ENCODE data around the gene ANAPC1.

ANAPC1 gene

GRCh38 chr2:111898703-111899514, 14.9 kb upstream of the ANAPC1 start:
- Histone ChIP-seq H3K4me1 (ENCODE audit: control extremely low read depth in 1 of 4, control insufficient read depth in 4 of 4, insufficient read depth in 4 of 4, low read length in 3 of 4) (peaks cover 8 to 31% (median 24%) of the 10 kb centered on the region in 4 experiments), H3K27ac (ENCODE audit: insufficient read depth in 1 of 2, low read depth in 1 of 2, low read length in 2 of 2, poor library complexity in 1 of 2, severe bottlenecking in 2 of 2) (peak overlapping the region in 1 of 2 experiments; percentile 64), H3K4me3 (ENCODE audit: control insufficient read depth in 1 of 7, extremely low read depth in 1 of 7, insufficient read depth in 4 of 7, low read depth in 2 of 7, low read length in 6 of 7) (peak overlapping the region; percentile 80 to 92 (median 89)), H3K27me3 (replicated peaks in 2 of 5; ENCODE audit: control insufficient read depth in 4 of 5, insufficient read depth in 5 of 5, low read length in 4 of 5) (peaks cover 0 to 2% (median 0%) of the 10 kb centered on the region in 5 experiments), H3K36me3 (ENCODE audit: control insufficient read depth in 4 of 4, insufficient read depth in 4 of 4, low read length in 3 of 4) (peaks cover 0 to 2% (median 0%) of the 10 kb centered on the region in 4 experiments), H3K9me3 (ENCODE audit: control extremely low read depth in 1 of 5, control insufficient read depth in 4 of 5, insufficient read depth in 2 of 5, low read depth in 1 of 5, low read length in 4 of 5) (no peaks in the 10 kb centered on the region)
- peak in 2 of 3 donors; percentile 74 to 87 for DNase-seq
- ChIA-PET POLR2A (interaction anchor here (0.7 to 1.7 kb wide), 3 partner anchors 20 to 156 kb away, joined by 3 to 6 read pairs (median 3); partner anchors contain the start of gene TMEM87B), CTCF (interaction anchor here (1.1 to 2.3 kb wide), 5 partner anchors 12 to 152 kb away, joined by 3 to 6 read pairs (median 6); no protein-coding TSS in a partner anchor)
- WGBS (ENCODE audit: insufficient coverage): under 1% methylated on average over 55 of the region's 70 CpGs

GRCh38 chr2:111897924-111898702, 14.1 kb upstream of the ANAPC1 start, which contains the start of gene MERTK:
MERTK (plus strand) TSS chr2:111898607; CDS start chr2:111898736, 129 bp downstream.
- DNase-seq: peak; percentile 90 to 96 (median 96)
- Histone ChIP-seq H3K27ac (ENCODE audit: insufficient read depth in 1 of 2, low read depth in 1 of 2, low read length in 2 of 2, poor library complexity in 1 of 2, severe bottlenecking in 2 of 2) (peak within 1 kb of the TSS; percentile 49 to 76), H3K9me3 (ENCODE audit: control extremely low read depth in 1 of 5, control insufficient read depth in 4 of 5, insufficient read depth in 2 of 5, low read depth in 1 of 5, low read length in 4 of 5) (no peaks in the 10 kb centered on the region), H3K4me1 (ENCODE audit: control extremely low read depth in 1 of 4, control insufficient read depth in 4 of 4, insufficient read depth in 4 of 4, low read length in 3 of 4) (peaks cover 8 to 29% (median 24%) of the 10 kb centered on the region in 4 experiments), H3K36me3 (ENCODE audit: control insufficient read depth in 4 of 4, insufficient read depth in 4 of 4, low read length in 3 of 4) (peaks cover 0 to 2% (median 0%) of the 10 kb centered on the region in 4 experiments), H3K27me3 (replicated peaks in 2 of 5; ENCODE audit: control insufficient read depth in 4 of 5, insufficient read depth in 5 of 5, low read length in 4 of 5) (peaks cover 0 to 2% (median 0%) of the 10 kb centered on the region in 5 experiments), H3K4me3 (ENCODE audit: control insufficient read depth in 1 of 7, extremely low read depth in 1 of 7, insufficient read depth in 4 of 7, low read depth in 2 of 7, low read length in 6 of 7) (peak within 1 kb of the TSS; percentile 84 to 92 (median 90))
- whole genome bisulfite sequencing (ENCODE audit: insufficient coverage): under 1% methylated on average over 50 of the region's 71 CpGs
- POLR2A ChIA-PET: interaction anchor here (1.0 to 1.7 kb wide), 2 partner anchors 21 to 157 kb away, joined by 3 to 6 read pairs; partner anchors contain the start of gene TMEM87B
- CTCF ChIA-PET: interaction anchor here (0.6 to 2.9 kb wide), 11 partner anchors 8 to 176 kb away, joined by 3 to 20 read pairs (median 3); no protein-coding TSS in a partner anchor

- ChIA-PET POLR2A (interaction anchor here (1.7 kb wide), 1 partner anchor 157 kb away, joined by 6 read pairs; the partner anchor contains the start of gene TMEM87B), CTCF (interaction anchor here (0.6 to 2.9 kb wide), 9 partner anchors 9 to 177 kb away, joined by 3 to 20 read pairs (median 3); no protein-coding TSS in a partner anchor)
- Histone ChIP-seq H3K36me3 (ENCODE audit: control insufficient read depth in 4 of 4, insufficient read depth in 4 of 4, low read length in 3 of 4) (no peaks in the 10 kb centered on the region), H3K9me3 (ENCODE audit: control extremely low read depth in 1 of 5, control insufficient read depth in 4 of 5, insufficient read depth in 2 of 5, low read depth in 1 of 5, low read length in 4 of 5) (no peaks in the 10 kb centered on the region), H3K27me3 (replicated peaks in 2 of 5; ENCODE audit: control insufficient read depth in 4 of 5, insufficient read depth in 5 of 5, low read length in 4 of 5) (peaks cover 0 to 2% (median 0%) of the 10 kb centered on the region in 5 experiments), H3K4me1 (ENCODE audit: control extremely low read depth in 1 of 4, control insufficient read depth in 4 of 4, insufficient read depth in 4 of 4, low read length in 3 of 4) (peaks cover 8 to 29% (median 24%) of the 10 kb centered on the region in 4 experiments), H3K27ac (ENCODE audit: insufficient read depth in 1 of 2, low read depth in 1 of 2, low read length in 2 of 2, poor library complexity in 1 of 2, severe bottlenecking in 2 of 2) (peak overlapping the region; percentile 49 to 76), H3K4me3 (ENCODE audit: control insufficient read depth in 1 of 7, extremely low read depth in 1 of 7, insufficient read depth in 4 of 7, low read depth in 2 of 7, low read length in 6 of 7) (peak overlapping the region; percentile 73 to 90 (median 84))
- no peak for DNase-seq
- 6% methylated on average over 2 of the region's 7 CpGs for WGBS (ENCODE audit: insufficient coverage)
Measured at GRCh38 chr2:111897630-111897923, 13.6 kb upstream of the ANAPC1 start.

- Histone ChIP-seq H3K9me3 (ENCODE audit: control extremely low read depth in 1 of 5, control insufficient read depth in 4 of 5, insufficient read depth in 2 of 5, low read depth in 1 of 5, low read length in 4 of 5) (no peaks in the 10 kb centered on the region), H3K27me3 (replicated peaks in 2 of 5; ENCODE audit: control insufficient read depth in 4 of 5, insufficient read depth in 5 of 5, low read length in 4 of 5) (peaks cover 0 to 2% (median 0%) of the 10 kb centered on the region in 5 experiments), H3K4me1 (ENCODE audit: control extremely low read depth in 1 of 4, control insufficient read depth in 4 of 4, insufficient read depth in 4 of 4, low read length in 3 of 4) (peaks cover 8 to 29% (median 24%) of the 10 kb centered on the region in 4 experiments), H3K36me3 (ENCODE audit: control insufficient read depth in 4 of 4, insufficient read depth in 4 of 4, low read length in 3 of 4) (no peaks in the 10 kb centered on the region), H3K27ac (ENCODE audit: insufficient read depth in 1 of 2, low read depth in 1 of 2, low read length in 2 of 2, poor library complexity in 1 of 2, severe bottlenecking in 2 of 2) (no peak overlapping the region), H3K4me3 (ENCODE audit: control insufficient read depth in 1 of 7, extremely low read depth in 1 of 7, insufficient read depth in 4 of 7, low read depth in 2 of 7, low read length in 6 of 7) (no peak overlapping the region)
- CTCF ChIA-PET: interaction anchor here (0.5 to 2.9 kb wide), 4 partner anchors 7 to 151 kb away, joined by 4 to 20 read pairs (median 6); no protein-coding TSS in a partner anchor
- WGBS (ENCODE audit: insufficient coverage): 94% methylated on average over 5 of the region's 6 CpGs
- DNase-seq: no peak
- POLR2A ChIA-PET: no interaction called here
Measured at GRCh38 chr2:111896576-111896975, 12.6 kb upstream of the ANAPC1 start.

GRCh38 chr2:111896024-111896423, 12.0 kb upstream of the ANAPC1 start:
- POLR2A ChIA-PET: no interaction called here
- H3K36me3 ChIP-seq (ENCODE audit: control insufficient read depth in 4 of 4, insufficient read depth in 4 of 4, low read length in 3 of 4): no peaks in the 10 kb centered on the region

GRCh38 chr2:111884592-111884964, 585 bp upstream of the ANAPC1 start:
- ChIA-PET CTCF (interaction anchor here (1.0 to 2.5 kb wide), 3 partner anchors 9 to 162 kb away, joined by 3 to 6 read pairs (median 3); no protein-coding TSS in a partner anchor), POLR2A (no interaction called here)
- Histone ChIP-seq H3K9me3 (ENCODE audit: control extremely low read depth in 1 of 5, control insufficient read depth in 4 of 5, insufficient read depth in 2 of 5, low read depth in 1 of 5, low read length in 4 of 5) (no peaks in the 10 kb centered on the region), H3K4me1 (ENCODE audit: control extremely low read depth in 1 of 4, control insufficient read depth in 4 of 4, insufficient read depth in 4 of 4, low read length in 3 of 4) (peaks cover 0 to 14% (median 8%) of the 10 kb centered on the region in 4 experiments), H3K4me3 (ENCODE audit: control insufficient read depth in 1 of 7, extremely low read depth in 1 of 7, insufficient read depth in 4 of 7, low read depth in 2 of 7, low read length in 6 of 7) (peak overlapping the region; percentile 88 to 99 (median 94)), H3K36me3 (ENCODE audit: control insufficient read depth in 4 of 4, insufficient read depth in 4 of 4, low read length in 3 of 4) (peaks cover 0 to 4% (median under 1%) of the 10 kb centered on the region in 4 experiments), H3K27me3 (replicated peaks in 2 of 5; ENCODE audit: control insufficient read depth in 4 of 5, insufficient read depth in 5 of 5, low read length in 4 of 5) (no peaks in the 10 kb centered on the region), H3K27ac (ENCODE audit: insufficient read depth in 1 of 2, low read depth in 1 of 2, low read length in 2 of 2, poor library complexity in 1 of 2, severe bottlenecking in 2 of 2) (peak overlapping the region; percentile 74 to 89)
- 5% methylated on average over 7 of the region's 11 CpGs for WGBS (ENCODE audit: insufficient coverage)
- no peak for DNase-seq

More at GRCh38 chr2:111896024-111896423, 12.0 kb upstream of the ANAPC1 start:
- 76% methylated on average over 3 of the region's 3 CpGs for WGBS (ENCODE audit: insufficient coverage)
- H3K9me3 ChIP-seq (ENCODE audit: control extremely low read depth in 1 of 5, control insufficient read depth in 4 of 5, insufficient read depth in 2 of 5, low read depth in 1 of 5, low read length in 4 of 5): no peaks in the 10 kb centered on the region
- H3K27me3 ChIP-seq (replicated peaks in 2 of 5; ENCODE audit: control insufficient read depth in 4 of 5, insufficient read depth in 5 of 5, low read length in 4 of 5): peaks cover 0 to 2% (median 0%) of the 10 kb centered on the region in 5 experiments
- no peak overlapping the region for H3K27ac ChIP-seq (ENCODE audit: insufficient read depth in 1 of 2, low read depth in 1 of 2, low read length in 2 of 2, poor library complexity in 1 of 2, severe bottlenecking in 2 of 2)
- no peak overlapping the region for H3K4me3 ChIP-seq (ENCODE audit: control insufficient read depth in 1 of 7, extremely low read depth in 1 of 7, insufficient read depth in 4 of 7, low read depth in 2 of 7, low read length in 6 of 7)
- CTCF ChIA-PET: interaction anchor here (0.5 to 2.9 kb wide), 8 partner anchors 8 to 158 kb away, joined by 3 to 20 read pairs (median 4); no protein-coding TSS in a partner anchor
- DNase-seq: peak in 1 of 3 donors; percentile 46
- H3K4me1 ChIP-seq (ENCODE audit: control extremely low read depth in 1 of 4, control insufficient read depth in 4 of 4, insufficient read depth in 4 of 4, low read length in 3 of 4): peaks cover 8 to 29% (median 22%) of the 10 kb centered on the region in 4 experiments
